Measurements from ENCODE around the gene C2orf15. TPM values are rescaled to one million over a fixed set of nuclear protein-coding genes. Genes with fewer than 3 reads are reported as not detected.
A peak's percentile ranks its signal among the peaks of the same experiment; 100 is the strongest.

Gene C2orf15
- total RNA-seq, 6 experiments from 2014 or later: 0.24 to 1.4 (median 0.44) TPM

- ATAC-seq (no peak), DNase-seq (no peak)
- H3K36me3 ChIP-seq: peaks cover 0 to 7% (median 0%) of the 10 kb centered on the region in 4 donors
- TF ChIP-seq POLR2A (IDR thresholded peaks at IDR 0.05) (no peak), CTCF (IDR thresholded peaks at IDR 0.05) (no peak)
- H3K4me1 ChIP-seq: peaks cover 0 to 16% (median 0%) of the 10 kb centered on the region in 4 donors
- H3K27ac ChIP-seq: no peak overlapping the region
- intact Hi-C loops (cut with DNase I): no loop called here
- no peaks in the 10 kb centered on the region for H3K9me3 ChIP-seq
- H3K27me3 ChIP-seq: no peaks in the 10 kb centered on the region
- 91% methylated on average over 7 of the region's 7 CpGs for WGBS (ENCODE audit: insufficient coverage, low coverage, low lambda C conversion rate, missing lambda C conversion rate)
- no peak overlapping the region for H3K4me3 ChIP-seq
Observed at GRCh38 chr2:99152199-99152895, 10.8 kb downstream of the C2orf15 start.

- peak overlapping the region; percentile 74 to 93 (median 84) for H3K4me3 ChIP-seq
- whole genome bisulfite sequencing (ENCODE audit: insufficient coverage, low coverage, low lambda C conversion rate, missing lambda C conversion rate): 15% methylated on average over 10 of the region's 12 CpGs
- peaks cover 0 to 16% (median 0%) of the 10 kb centered on the region in 4 donors for H3K4me1 ChIP-seq
- DNase-seq (no peak), ATAC-seq (peak in 3 of 4 donors; percentile 1 to 6 (median 4))
- H3K27ac ChIP-seq: peak overlapping the region; percentile 86 to 94 (median 87)
- H3K27me3 ChIP-seq: no peaks in the 10 kb centered on the region
- TF ChIP-seq POLR2A (IDR thresholded peaks at IDR 0.05) (no peak), CTCF (IDR thresholded peaks at IDR 0.05) (no peak)
- no peaks in the 10 kb centered on the region for H3K9me3 ChIP-seq
- intact Hi-C loops (cut with DNase I): no loop called here
- H3K36me3 ChIP-seq: peaks cover 0 to 12% (median 0%) of the 10 kb centered on the region in 4 donors
Observed at GRCh38 chr2:99153921-99154604, 12.6 kb downstream of the C2orf15 start.

GRCh38 chr2:99154643-99155536, 13.4 kb downstream of the C2orf15 start, which contains the start of the genes LIPT1 and TSGA10:
Gene LIPT1 (plus strand): TSS chr2:99154967. CDS start chr2:99161958, 6,991 bp downstream.
Gene TSGA10 (minus strand): TSS chr2:99154942. CDS start chr2:99109439, 45,503 bp downstream.
- peaks cover 0 to 12% (median 0%) of the 10 kb centered on the region in 4 donors for H3K36me3 ChIP-seq
- WGBS (ENCODE audit: insufficient coverage, low coverage, low lambda C conversion rate, missing lambda C conversion rate): 0% methylated on average over 31 of the region's 70 CpGs
- H3K9me3 ChIP-seq: no peaks in the 10 kb centered on the region
- intact Hi-C loops (cut with DNase I): no loop called here
- ATAC-seq (peak; percentile 97 to 99 (median 98)), DNase-seq (peak; percentile 94 to 95 (median 94))
- peak within 1 kb of the TSS; percentile 74 to 93 (median 84) for H3K4me3 ChIP-seq
- no peak for TF ChIP-seq CTCF (IDR thresholded peaks at IDR 0.05)
- peak; percentile 80 for TF ChIP-seq POLR2A (IDR thresholded peaks at IDR 0.05)
- H3K27ac ChIP-seq: peak within 1 kb of the TSS; percentile 86 to 94 (median 87)
- H3K4me1 ChIP-seq: peaks cover 0 to 16% (median 0%) of the 10 kb centered on the region in 4 donors
- H3K27me3 ChIP-seq: no peaks in the 10 kb centered on the region

GRCh38 chr2:99156891-99157290, 15.4 kb downstream of the C2orf15 start:
- Histone ChIP-seq H3K4me1 (peaks cover 0 to 16% (median 0%) of the 10 kb centered on the region in 4 donors), H3K36me3 (peaks cover 0 to 12% (median 0%) of the 10 kb centered on the region in 4 donors), H3K27me3 (no peaks in the 10 kb centered on the region), H3K27ac (no peak overlapping the region), H3K4me3 (no peak overlapping the region), H3K9me3 (no peaks in the 10 kb centered on the region)
- TF ChIP-seq POLR2A (IDR thresholded peaks at IDR 0.05) (no peak), CTCF (IDR thresholded peaks at IDR 0.05) (no peak)
- WGBS (ENCODE audit: insufficient coverage, low coverage, low lambda C conversion rate, missing lambda C conversion rate): 56% methylated on average over 1 of the region's 1 CpG
- no peak for ATAC-seq
- no peak for DNase-seq
- intact Hi-C loops (cut with DNase I): no loop called here
